GM12878 (cell line): ENCODE measurements around the gene ZNF785. TPM values are rescaled to one million over a fixed set of nuclear protein-coding genes. Genes with fewer than 3 reads are reported as not detected.
A peak's percentile ranks its signal among the peaks of the same experiment; 100 is the strongest.

ENCODE experiments used
- ATAC-seq: fragments of 200-7000 bp; cut with Tn5 transposase; 3 replicates; pipeline ENCODE4 v1.9.1; 2020; ENCODE audit warnings: mild to moderate bottlenecking, moderate library complexity
- BruUV-seq: library from RNA; stranded (reverse); fragments of 400-500 nt; replicated peaks from 2 replicates; lab custom pipeline; 2021; lab: Mats Ljungman, UMichigan
- CTCF ChIA-PET: fragments of 300-600 bp; sonication (Branson Sonifier 250); formaldehyde crosslinking; extraction: SDS; loops from one replicate; lab custom pipeline; 2021; ENCODE audit warnings: inconsistent platforms; lab: Yijun Ruan, JAX
- POLR2A ChIA-PET: fragments of 350-600 bp; formaldehyde crosslinking; extraction: SDS; loops from one replicate; lab custom pipeline; 2021; ENCODE audit warnings: inconsistent platforms; lab: Charles Lee
- RAD21 ChIA-PET: fragments of 300-600 bp; sonication (Branson Sonifier 250); formaldehyde crosslinking; loops from one replicate; lab custom pipeline; 2023; ENCODE audit warnings: antibody characterized with exemption; ENCODE audit not compliant: unreplicated experiment; lab: Charles Lee
- SMC1A ChIA-PET: fragments of 300-600 bp; sonication (Branson Sonifier 250); formaldehyde crosslinking; loops from one replicate; lab custom pipeline; 2023; ENCODE audit not compliant: unreplicated experiment, uncharacterized antibody; lab: Charles Lee
- DNase-seq: peaks from one replicate; pipeline ENCODE4 v3.0.0-alpha.2; 2011; ENCODE audit warnings: low read depth, low spot score
- FAIRE-seq: peaks from 3 replicates; lab custom pipeline; 2011; peaks lifted over from hg19 to GRCh38; lab: Jason Lieb, UNC
- H2AFZ ChIP-seq: 2 replicates; pipeline ENCODE4 v1.6.0; 2011; ENCODE audit warnings: low read depth, low read length, control low read depth; ENCODE audit not compliant: control insufficient read depth
- H3K27ac ChIP-seq: 2 replicates; pipeline ENCODE4 v1.5.1; 2011; ENCODE audit warnings: control low read depth; ENCODE audit not compliant: control insufficient read depth, insufficient read depth
- H3K27me3 ChIP-seq, 2 experiments: replicated peaks in 1 of 2; 2 replicates each; pipeline versions ENCODE4 v1.6.0 to v1.6.1; 2011; ENCODE audit warnings: low read length in 1 of 2; ENCODE audit not compliant: control insufficient read depth in 2 of 2, insufficient read depth in 2 of 2
- H3K36me3 ChIP-seq, 2 experiments: 2 replicates each; pipeline ENCODE4 v1.5.1; 2011; ENCODE audit warnings: low read length in 1 of 2; ENCODE audit not compliant: control insufficient read depth in 2 of 2, insufficient read depth in 2 of 2
- H3K4me1 ChIP-seq: 2 replicates; pipeline ENCODE4 v1.6.1; 2011; ENCODE audit warnings: mild to moderate bottlenecking, low read length, moderate library complexity, mixed read lengths; ENCODE audit not compliant: control insufficient read depth, insufficient read depth
- H3K4me2 ChIP-seq: 2 replicates; pipeline ENCODE4 v1.6.0; 2011; ENCODE audit warnings: control low read depth; ENCODE audit not compliant: control insufficient read depth, insufficient read depth
- H3K4me3 ChIP-seq: fragments of 200-600 bp; sonication (generic); 2 replicates; pipeline ENCODE4 v1.5.1; 2016
- H3K79me2 ChIP-seq: 2 replicates; pipeline ENCODE4 v1.6.0; 2011; ENCODE audit warnings: low read length; ENCODE audit not compliant: control insufficient read depth, insufficient read depth
- H3K9ac ChIP-seq: 2 replicates; pipeline ENCODE4 v1.8.0; 2011; ENCODE audit warnings: low read length, control low read depth, mixed read lengths; ENCODE audit not compliant: control insufficient read depth, insufficient read depth
- H3K9me3 ChIP-seq: replicated peaks from 3 replicates; pipeline ENCODE4 v1.5.1; 2011; ENCODE audit warnings: mild to moderate bottlenecking, low read length; ENCODE audit not compliant: control insufficient read depth, insufficient read depth
- H4K20me1 ChIP-seq: 2 replicates; pipeline ENCODE4 v1.6.0; 2011; ENCODE audit not compliant: control insufficient read depth, insufficient read depth
- CEBPZ ChIP-seq: fragments of 150-350 bp; IDR thresholded peaks from 2 replicates; pipeline ENCODE4 v1.6.1; 2016; ENCODE audit warnings: low read depth, low read length
- CREM ChIP-seq: IDR thresholded peaks from 2 replicates; pipeline ENCODE4 v1.6.1; 2014; ENCODE audit warnings: antibody characterized with exemption, low read depth
- E2F8 ChIP-seq: fragments of 450-650 bp; IDR thresholded peaks from 2 replicates; pipeline ENCODE4 v1.6.1; 2018; ENCODE audit warnings: mild to moderate bottlenecking, low read depth, moderate library complexity; ENCODE audit not compliant: partially characterized antibody
- HDAC6 ChIP-seq: fragments of 200-600 bp; sonication (generic); IDR thresholded peaks from one replicate; pipeline ENCODE4 v1.8.0; 2017; ENCODE audit warnings: antibody characterized with exemption; ENCODE audit not compliant: unreplicated experiment
- IRF4 ChIP-seq: IDR thresholded peaks from 2 replicates; pipeline ENCODE4 v1.6.1; 2011; ENCODE audit warnings: low read depth, low read length
- POLR2AphosphoS2 ChIP-seq: IDR thresholded peaks from 2 replicates; pipeline ENCODE4 v1.6.1; 2011; ENCODE audit warnings: low read depth, mild to moderate bottlenecking, low read length, improper control_type of control experiment, moderate library complexity
- RELB ChIP-seq: fragments of 450-650 bp; IDR thresholded peaks from 2 replicates; pipeline ENCODE4 v1.6.1; 2017; ENCODE audit warnings: low read depth, mild to moderate bottlenecking, moderate library complexity
- ZNF207 ChIP-seq: fragments of 450-650 bp; IDR thresholded peaks from 2 replicates; pipeline ENCODE4 v1.6.1; 2014; ENCODE audit warnings: antibody characterized with exemption, mild to moderate bottlenecking, borderline replicate concordance
- WGBS: methylation state at CpG from one replicate; pipeline ENCODE4 v1.1.6; 2016; ENCODE audit warnings: low lambda C conversion rate; ENCODE audit not compliant: insufficient replicate concordance, insufficient coverage; ENCODE audit errors: missing lambda C conversion rate; 5-methylcytosine and 5-hydroxymethylcytosine counted together
- in situ Hi-C: fragments of 300-500 bp; cut with MboI; formaldehyde crosslinking; loops from 9 replicates; pipeline ENCODE4 v1.14.3; 2018; ENCODE audit warnings: mixed read lengths
- intact Hi-C: fragments of 100-400 bp; cut with micrococcal nuclease; formaldehyde crosslinking; loops from one replicate; pipeline ENCODE4 v1.14.2; 2022; ENCODE audit not compliant: unreplicated experiment
- polyA plus RNA-seq, 11 experiments: library from polyadenylated mRNA; depleted of rRNA in 4 of 11; unstranded in 6 of 11; stranded (reverse) in 5 of 11; fragments of >200 nt; fragmentation: Nextera tagmentation in 4 of 11; fragmentation: Illumina TruSeq in 1 of 11; extraction: Ambion mirVana in 4 of 11; extraction: Trizol in 1 of 11; gene quantifications; 1 replicate in 1 of 11; 2 replicates in 10 of 11; pipeline versions ENCODE4 v1.2.1 to v1.2.3, GENCODE V29; 2011 to 2016; ENCODE audit warnings: inconsistent platforms in 2 of 11, missing spikeins in 2 of 11, low read depth in 1 of 11
- total RNA-seq, 4 experiments: library from RNA; depleted of rRNA in 3 of 4; stranded (reverse); fragments of >200 nt in 3 of 4; fragmentation: Illumina TruSeq in 1 of 4; extraction: Trizol in 1 of 4; gene quantifications; 2 replicates each; pipeline versions ENCODE4 v1.2.1 to v1.2.3, GENCODE V29; 2013 to 2021
- TF ChIP-seq, protein P1 (sequence below): fragments of 450-650 bp; formaldehyde crosslinking; IDR thresholded peaks from 2 replicates; pipeline ENCODE4 v1.4.0; 2020; ENCODE audit warnings: mild to moderate bottlenecking, moderate library complexity

The ZNF785 gene
- total and polyA plus RNA-seq, 10 of the 15 experiments (the other 5 are each of a cell fraction or from before 2014, with no cell fraction given), result 0.87 to 11.5 (median 7.5) TPM

DNA sequence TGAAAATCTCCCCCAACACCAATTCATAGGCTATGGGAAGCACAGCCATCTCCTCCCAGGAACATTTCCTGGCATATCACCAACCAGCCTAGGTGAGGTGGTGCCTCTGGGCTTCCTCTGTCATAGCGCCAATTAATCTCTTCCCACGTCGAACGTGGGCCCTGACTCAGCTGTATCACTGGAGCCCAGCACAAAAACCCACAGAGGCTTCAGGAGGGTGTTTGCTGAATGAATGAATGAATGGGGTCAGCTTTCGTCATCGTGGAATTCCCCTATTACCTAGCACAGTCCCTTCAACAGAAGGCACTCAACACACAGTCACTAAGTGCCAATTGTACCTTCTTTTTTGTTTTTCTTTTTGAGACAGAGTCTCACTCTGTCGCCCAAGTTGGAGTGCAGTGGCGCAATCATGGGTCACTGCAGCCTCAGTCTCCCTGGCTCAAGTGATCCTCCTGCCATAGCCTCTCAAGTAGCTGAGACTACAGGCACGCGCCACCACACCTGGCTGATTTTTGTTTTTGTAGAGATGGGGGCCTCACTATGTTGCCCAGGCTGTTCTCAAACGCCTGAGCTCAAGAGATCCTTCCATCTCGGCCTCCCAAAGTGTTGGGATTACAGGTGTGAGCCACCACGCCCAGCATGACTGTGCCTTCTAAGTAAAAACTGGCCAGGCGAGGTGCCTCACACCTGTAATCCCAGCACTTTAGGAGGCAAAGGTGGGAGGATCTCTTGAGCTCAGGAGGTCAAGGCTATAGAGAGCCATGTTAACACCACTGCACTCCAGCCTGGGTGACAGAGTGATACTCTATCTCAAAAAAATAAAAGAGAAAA is 18.1 kb downstream of the ZNF785 start:
- Histone ChIP-seq H3K9me3 (no peaks in the 10 kb centered on the region), H3K4me1 (peaks cover 27% of the 10 kb centered on the region), H4K20me1 (no peaks in the 10 kb centered on the region), H3K27ac (peak overlapping the region; percentile 78), H2AFZ (no peak overlapping the region), H3K27me3 (no peaks in the 10 kb centered on the region), H3K79me2 (peaks cover 11% of the 10 kb centered on the region), H3K4me3 (no peak overlapping the region), H3K36me3 (no peaks in the 10 kb centered on the region; a peak in 2 of 4 replicates), H3K9ac (peak overlapping the region; percentile 35), H3K4me2 (peak overlapping the region; percentile 89)
- no peak for DNase-seq
- BruUV-seq, result no TSS peak
- no peak for FAIRE-seq
- RAD21 ChIA-PET, result interaction anchor here (0.6 to 4.4 kb wide), 7 partner anchors 9 to 137 kb away, joined by 3 to 22 read pairs (median 7); partner anchors contain the start of genes DCTPP1, ZNF747 and ZNF764
- CTCF ChIA-PET, result interaction anchor here (0.7 to 2.6 kb wide), 6 partner anchors 9 to 138 kb away, joined by 3 to 19 read pairs (median 6); partner anchors contain the start of genes DCTPP1 and ZNF764
- ATAC-seq, result peak; percentile 18
- intact Hi-C loops, result no loop called here
- WGBS, result 36% methylated on average over 14 of the region's 14 CpGs
- SMC1A ChIA-PET, result interaction anchor here (1.0 to 1.9 kb wide), 3 partner anchors 9 to 137 kb away, joined by 3 to 12 read pairs (median 4); partner anchors contain the start of genes DCTPP1 and ZNF764
- in situ Hi-C loops, result no loop called here
- POLR2A ChIA-PET, result interaction anchor here (0.5 to 1.7 kb wide), 7 partner anchors 9 to 167 kb away, joined by 3 to 10 read pairs (median 3); partner anchors contain the start of genes PRR14 and ZNF764
- no peak for TF ChIP-seq CEBPZ
- TF ChIP-seq HDAC6, result no peak
- peak; percentile 59; the same call in 1 of the 2 replicates for TF ChIP-seq CREM
- no peak for TF ChIP-seq ZNF207
- TF ChIP-seq IRF4, result no peak
- TF ChIP-seq, protein P1, sequence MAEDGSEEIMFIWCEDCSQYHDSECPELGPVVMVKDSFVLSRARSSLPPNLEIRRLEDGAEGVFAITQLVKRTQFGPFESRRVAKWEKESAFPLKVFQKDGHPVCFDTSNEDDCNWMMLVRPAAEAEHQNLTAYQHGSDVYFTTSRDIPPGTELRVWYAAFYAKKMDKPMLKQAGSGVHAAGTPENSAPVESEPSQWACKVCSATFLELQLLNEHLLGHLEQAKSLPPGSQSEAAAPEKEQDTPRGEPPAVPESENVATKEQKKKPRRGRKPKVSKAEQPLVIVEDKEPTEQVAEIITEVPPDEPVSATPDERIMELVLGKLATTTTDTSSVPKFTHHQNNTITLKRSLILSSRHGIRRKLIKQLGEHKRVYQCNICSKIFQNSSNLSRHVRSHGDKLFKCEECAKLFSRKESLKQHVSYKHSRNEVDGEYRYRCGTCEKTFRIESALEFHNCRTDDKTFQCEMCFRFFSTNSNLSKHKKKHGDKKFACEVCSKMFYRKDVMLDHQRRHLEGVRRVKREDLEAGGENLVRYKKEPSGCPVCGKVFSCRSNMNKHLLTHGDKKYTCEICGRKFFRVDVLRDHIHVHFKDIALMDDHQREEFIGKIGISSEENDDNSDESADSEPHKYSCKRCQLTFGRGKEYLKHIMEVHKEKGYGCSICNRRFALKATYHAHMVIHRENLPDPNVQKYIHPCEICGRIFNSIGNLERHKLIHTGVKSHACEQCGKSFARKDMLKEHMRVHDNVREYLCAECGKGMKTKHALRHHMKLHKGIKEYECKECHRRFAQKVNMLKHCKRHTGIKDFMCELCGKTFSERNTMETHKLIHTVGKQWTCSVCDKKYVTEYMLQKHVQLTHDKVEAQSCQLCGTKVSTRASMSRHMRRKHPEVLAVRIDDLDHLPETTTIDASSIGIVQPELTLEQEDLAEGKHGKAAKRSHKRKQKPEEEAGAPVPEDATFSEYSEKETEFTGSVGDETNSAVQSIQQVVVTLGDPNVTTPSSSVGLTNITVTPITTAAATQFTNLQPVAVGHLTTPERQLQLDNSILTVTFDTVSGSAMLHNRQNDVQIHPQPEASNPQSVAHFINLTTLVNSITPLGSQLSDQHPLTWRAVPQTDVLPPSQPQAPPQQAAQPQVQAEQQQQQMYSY (CRISPR knock-in tag), result no peak
- TF ChIP-seq RELB, result 0 out of 2 replicates have a peak, but pooled peaks have one; percentile 28
- no peak for TF ChIP-seq POLR2AphosphoS2
- no peak for TF ChIP-seq E2F8
